ENCODE measurements around the gene FAM9C. TPM values are rescaled to one million over a fixed set of nuclear protein-coding genes. Genes with fewer than 3 reads are reported as not detected.

The FAM9C gene
- total and polyA plus RNA-seq, 2 donors (not counting 3 experiments of a cell fraction or from before 2014, with no cell fraction given), result not detected

DNA sequence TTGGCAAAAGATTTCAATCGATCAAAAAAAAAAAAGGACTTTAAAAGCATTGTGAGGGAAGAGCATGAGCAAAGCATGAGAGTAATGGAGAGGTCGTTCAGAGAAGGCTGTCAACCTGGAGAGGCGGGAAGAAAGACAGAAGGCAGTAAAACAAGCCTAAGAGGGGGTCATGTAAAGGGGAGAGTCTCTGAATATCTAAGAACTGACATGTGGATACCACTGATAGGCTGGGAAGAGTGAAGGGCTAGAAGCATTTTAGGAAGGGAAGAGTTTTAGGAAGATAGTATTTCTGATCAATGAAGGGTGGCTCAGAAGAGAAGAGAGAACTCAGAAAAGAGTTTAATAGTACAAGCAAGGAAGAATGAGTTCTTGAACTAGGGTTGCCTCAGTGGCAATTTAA lies 7.5 kb downstream of the FAM9C start:
- Histone ChIP-seq H2AFZ (ENCODE audit: low read depth, low read length) (no peak overlapping the region), H3K36me3 (ENCODE audit: control insufficient read depth in 2 of 2, extremely low read depth in 1 of 2, insufficient read depth in 2 of 2, low read length in 2 of 2) (no peaks in the 10 kb centered on the region), H3K27ac (ENCODE audit: insufficient read depth, low read depth, low read length) (no peak overlapping the region), H3K4me1 (ENCODE audit: control insufficient read depth, extremely low read depth, insufficient read depth, low read length) (no peaks in the 10 kb centered on the region), H3K9me1 (replicated peaks; ENCODE audit: control insufficient read depth, extremely low read depth, insufficient read depth, low read length) (no peaks in the 10 kb centered on the region), H3K4me3 (replicated peaks in 1 of 3; ENCODE audit: insufficient read depth in 1 of 3, low read depth in 1 of 3, low read length in 3 of 3) (no peak overlapping the region), H4K20me1 (replicated peaks; ENCODE audit: control insufficient read depth, extremely low read depth, insufficient read depth, low read length) (no peaks in the 10 kb centered on the region), H3K9ac (replicated peaks; ENCODE audit: extremely low read depth, insufficient read depth, low read length) (no peak overlapping the region), H3K79me2 (ENCODE audit: control insufficient read depth, insufficient read depth, low read length) (no peaks in the 10 kb centered on the region), H3K9me3 (replicated peaks; ENCODE audit: control insufficient read depth, insufficient read depth, low read length) (no peaks in the 10 kb centered on the region), H3K27me3 (ENCODE audit: control insufficient read depth in 2 of 2, insufficient read depth in 2 of 2, low read length in 2 of 2) (no peaks in the 10 kb centered on the region), H3K4me2 (ENCODE audit: insufficient read depth, low read length) (no peak overlapping the region)
- FAIRE-seq (no peak), DNase-seq (ENCODE audit: low read depth, low spot score) (no peak)
- POLR2A ChIA-PET, result no interaction called here
- CTCF ChIA-PET, result no interaction called here
- intact Hi-C loops (cut with micrococcal nuclease) (no loop called here), dilution Hi-C loops (cut with MboI; ENCODE audit: extremely low pct_ligation_motif_present, low sequenced_read_pairs) (no loop called here)
- no TSS peak for BruUV-seq (replicated peaks)
- no peak for TF ChIP-seq JUN (IDR thresholded peaks at IDR 0.05; ENCODE audit: borderline replicate concordance, insufficient read depth, insufficient read length, low read depth)
- no peak for TF ChIP-seq GATA2 (IDR thresholded peaks at IDR 0.05; ENCODE audit: insufficient read depth, insufficient read length, low read depth, low read length)
- TF ChIP-seq, protein P1, sequence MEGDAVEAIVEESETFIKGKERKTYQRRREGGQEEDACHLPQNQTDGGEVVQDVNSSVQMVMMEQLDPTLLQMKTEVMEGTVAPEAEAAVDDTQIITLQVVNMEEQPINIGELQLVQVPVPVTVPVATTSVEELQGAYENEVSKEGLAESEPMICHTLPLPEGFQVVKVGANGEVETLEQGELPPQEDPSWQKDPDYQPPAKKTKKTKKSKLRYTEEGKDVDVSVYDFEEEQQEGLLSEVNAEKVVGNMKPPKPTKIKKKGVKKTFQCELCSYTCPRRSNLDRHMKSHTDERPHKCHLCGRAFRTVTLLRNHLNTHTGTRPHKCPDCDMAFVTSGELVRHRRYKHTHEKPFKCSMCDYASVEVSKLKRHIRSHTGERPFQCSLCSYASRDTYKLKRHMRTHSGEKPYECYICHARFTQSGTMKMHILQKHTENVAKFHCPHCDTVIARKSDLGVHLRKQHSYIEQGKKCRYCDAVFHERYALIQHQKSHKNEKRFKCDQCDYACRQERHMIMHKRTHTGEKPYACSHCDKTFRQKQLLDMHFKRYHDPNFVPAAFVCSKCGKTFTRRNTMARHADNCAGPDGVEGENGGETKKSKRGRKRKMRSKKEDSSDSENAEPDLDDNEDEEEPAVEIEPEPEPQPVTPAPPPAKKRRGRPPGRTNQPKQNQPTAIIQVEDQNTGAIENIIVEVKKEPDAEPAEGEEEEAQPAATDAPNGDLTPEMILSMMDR (IDR thresholded peaks at IDR 0.05; ENCODE audit: extremely low read depth in 1 of 2, insufficient read depth in 1 of 2, low read depth in 1 of 2, low read length in 2 of 2), result no peak
- no peak for TF ChIP-seq POLR2AphosphoS5 (IDR thresholded peaks at IDR 0.05; ENCODE audit: insufficient read depth, low read depth, low read length)
- TF ChIP-seq FOS (IDR thresholded peaks at IDR 0.05; ENCODE audit: borderline replicate concordance, insufficient read depth, low read length), result no peak
- TF ChIP-seq POLR2A (IDR thresholded peaks at IDR 0.05; ENCODE audit: low read depth, low read length), result no peak
- TF ChIP-seq, protein P2, sequence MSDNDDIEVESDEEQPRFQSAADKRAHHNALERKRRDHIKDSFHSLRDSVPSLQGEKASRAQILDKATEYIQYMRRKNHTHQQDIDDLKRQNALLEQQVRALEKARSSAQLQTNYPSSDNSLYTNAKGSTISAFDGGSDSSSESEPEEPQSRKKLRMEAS (IDR thresholded peaks at IDR 0.05; ENCODE audit: insufficient read depth, insufficient read length), result no peak
- TF ChIP-seq MYC (IDR thresholded peaks at IDR 0.05; ENCODE audit: low read depth, low read length), result no peak
- TF ChIP-seq EZH2 (IDR thresholded peaks at IDR 0.05; ENCODE audit: borderline replicate concordance, low read depth, low read length, severe bottlenecking), result no peak

Data from endothelial cell of umbilical vein (primary cell).